Activated CD8-positive, alpha-beta T cell treated with anti-CD3 and anti-CD28 coated beads, Interleukin-2, amount 10 ng/mL, durations not matched to agents 7 days and 5 days (primary cell): ENCODE measurements around the gene CCDC9B. TPM values are rescaled to one million over a fixed set of nuclear protein-coding genes. Genes with fewer than 3 reads are reported as not detected.
A peak's percentile ranks its signal among the peaks of the same experiment; 100 is the strongest.

Experiments
- ATAC-seq: fragments of 150-1000 bp; cut with Tn5 transposase; one replicate; pipeline ENCODE4 v1.10.0; 2021; ENCODE audit warnings: moderate library complexity
- CTCF ChIA-PET: fragments of 350-600 bp; sonication (Branson Sonifier 250); formaldehyde crosslinking; loops from one replicate; lab custom pipeline; 2021; ENCODE audit warnings: antibody characterized with exemption; lab: Charles Lee
- POLR2A ChIA-PET: fragments of 350-600 bp; sonication (Branson Sonifier 250); formaldehyde crosslinking; loops from one replicate; lab custom pipeline; 2021; ENCODE audit warnings: antibody characterized with exemption; lab: Charles Lee
- DNase-seq: peaks from one replicate; pipeline ENCODE4 v3.0.0-alpha.2; 2020
- H3K27ac Mint-ChIP-seq: one replicate; pipeline ENCODE4 v1.8.0; 2021; ENCODE audit warnings: mild to moderate bottlenecking, mixed read lengths
- H3K27me3 Mint-ChIP-seq: one replicate; pipeline ENCODE4 v1.8.0; 2021; ENCODE audit warnings: low read depth, mixed read lengths
- H3K36me3 Mint-ChIP-seq: one replicate; pipeline ENCODE4 v1.8.0; 2021; ENCODE audit warnings: low read depth, mixed read lengths
- H3K4me1 Mint-ChIP-seq: one replicate; pipeline ENCODE4 v1.8.0; 2021; ENCODE audit warnings: low read depth, mixed read lengths
- H3K4me3 Mint-ChIP-seq: one replicate; pipeline ENCODE4 v1.8.0; 2021; ENCODE audit warnings: mild to moderate bottlenecking, mixed read lengths
- H3K9me3 Mint-ChIP-seq: one replicate; pipeline ENCODE4 v1.8.0; 2022; ENCODE audit warnings: mixed read lengths; ENCODE audit not compliant: insufficient read depth
- total RNA-seq, 2 experiments: library from RNA; stranded (reverse); gene quantifications; one replicate each; pipeline ENCODE4 v1.2.3, GENCODE V29; 2021

Gene CCDC9B
- total RNA-seq, 2 experiments from 2014 or later = 0.76 to 0.84 TPM

DNA sequence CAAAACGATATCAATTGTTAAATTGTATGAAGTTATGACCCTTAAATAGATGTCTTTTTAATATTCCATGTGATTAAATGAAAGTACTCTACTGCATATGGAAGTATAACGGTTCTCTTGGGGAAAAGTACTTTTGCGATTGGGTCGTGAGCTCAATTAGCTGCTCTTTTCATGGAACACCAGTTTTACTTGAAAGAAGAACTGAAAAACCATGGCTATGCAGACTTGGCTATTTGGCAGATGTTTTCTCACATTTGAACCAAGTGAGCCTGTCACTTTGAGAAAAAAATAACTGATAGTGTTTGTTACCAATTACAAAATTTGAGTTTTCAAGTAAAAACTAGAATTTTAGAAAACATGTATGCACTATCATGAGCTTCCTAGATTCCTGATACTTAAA is 23.2 kb downstream of the CCDC9B start:
- ChIA-PET CTCF (interaction anchor here (1.5 to 21.9 kb wide), 4 partner anchors 7 to 41 kb away, joined by 5 to 559 read pairs (median 242); partner anchors contain the start of genes CCDC9B and PLCB2), POLR2A (interaction anchor here (1.2 kb wide), 1 partner anchor 10 kb away, joined by 3 read pairs; the partner anchor contains the start of gene PLCB2)
- DNase-seq = no peak
- no peak overlapping the region for H3K4me3 Mint-ChIP-seq
- H3K4me1 Mint-ChIP-seq = peaks cover 23% of the 10 kb centered on the region
- H3K9me3 Mint-ChIP-seq = no peaks in the 10 kb centered on the region
- H3K27me3 Mint-ChIP-seq = peaks cover 45% of the 10 kb centered on the region
- H3K27ac Mint-ChIP-seq = no peak overlapping the region
- no peak for ATAC-seq
- H3K36me3 Mint-ChIP-seq = no peaks in the 10 kb centered on the region

- Mint-ChIP-seq H3K27me3 (peaks cover 50% of the 10 kb centered on the region), H3K4me1 (peaks cover 17% of the 10 kb centered on the region), H3K27ac (no peak overlapping the region), H3K4me3 (no peak overlapping the region), H3K36me3 (no peaks in the 10 kb centered on the region), H3K9me3 (no peaks in the 10 kb centered on the region)
- CTCF ChIA-PET = interaction anchor here (1.5 to 21.9 kb wide), 4 partner anchors 7 to 41 kb away, joined by 5 to 559 read pairs (median 242); partner anchors contain the start of genes CCDC9B and PLCB2
- ATAC-seq (no peak), DNase-seq (no peak)
- POLR2A ChIA-PET = interaction anchor here (1.2 kb wide), 1 partner anchor 9 kb away, joined by 3 read pairs; the partner anchor contains the start of gene PLCB2
Measured at GRCh38 chr15:40316931-40317330, 23.8 kb downstream of the CCDC9B start.

DNA sequence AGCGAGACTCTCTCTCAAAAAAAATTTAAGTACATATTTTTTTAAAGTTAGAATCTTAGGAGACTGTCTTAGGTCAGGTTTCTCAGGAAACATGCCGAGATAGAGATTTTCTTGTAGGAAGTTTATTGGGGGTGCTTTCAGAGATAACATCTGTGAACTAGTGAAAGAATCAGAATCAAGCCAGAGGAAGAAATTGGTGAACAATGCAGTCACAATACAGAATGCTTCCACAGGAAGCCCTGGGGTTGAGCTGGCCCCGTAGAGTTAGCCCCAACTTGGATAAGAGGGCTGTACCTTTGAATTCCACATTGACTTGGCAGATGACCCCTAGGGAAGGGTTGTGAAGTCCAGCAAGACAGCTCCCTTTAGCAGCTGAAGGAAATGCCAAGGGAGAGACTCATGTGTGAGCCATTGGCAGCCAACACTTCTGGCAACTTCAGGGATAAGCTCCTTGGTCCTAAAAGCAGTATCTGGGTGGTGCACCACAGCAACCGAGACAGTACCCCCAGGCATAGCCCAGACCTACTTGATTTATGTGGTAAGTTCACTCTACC is 25.9 kb downstream of the CCDC9B start:
- Mint-ChIP-seq H3K36me3 (no peaks in the 10 kb centered on the region), H3K9me3 (no peaks in the 10 kb centered on the region), H3K4me3 (no peak overlapping the region), H3K4me1 (peaks cover 12% of the 10 kb centered on the region), H3K27ac (no peak overlapping the region), H3K27me3 (peaks cover 56% of the 10 kb centered on the region)
- ATAC-seq (no peak), DNase-seq (no peak)
- ChIA-PET POLR2A (interaction anchor here (0.7 kb wide), 1 partner anchor 19 kb away, joined by 3 read pairs; no protein-coding TSS in a partner anchor), CTCF (interaction anchor here (1.2 to 21.9 kb wide), 5 partner anchors 10 to 39 kb away, joined by 3 to 559 read pairs (median 5); partner anchors contain the start of gene CCDC9B)

- peak; percentile 47 for DNase-seq
- ATAC-seq = no peak
- Mint-ChIP-seq H3K4me1 (peaks cover 22% of the 10 kb centered on the region), H3K36me3 (no peaks in the 10 kb centered on the region), H3K27ac (peak overlapping the region; percentile 22), H3K4me3 (no peak overlapping the region), H3K27me3 (peaks cover 54% of the 10 kb centered on the region), H3K9me3 (no peaks in the 10 kb centered on the region)
- ChIA-PET CTCF (interaction anchor here (0.8 to 21.9 kb wide), 7 partner anchors 6 to 38 kb away, joined by 3 to 559 read pairs (median 3); partner anchors contain the start of genes ANKRD63, CCDC9B and INAFM2), POLR2A (interaction anchor here (0.9 kb wide), 1 partner anchor 22 kb away, joined by 5 read pairs; no protein-coding TSS in a partner anchor)
Measured at GRCh38 chr15:40313531-40314398, 27.0 kb downstream of the CCDC9B start.

DNA sequence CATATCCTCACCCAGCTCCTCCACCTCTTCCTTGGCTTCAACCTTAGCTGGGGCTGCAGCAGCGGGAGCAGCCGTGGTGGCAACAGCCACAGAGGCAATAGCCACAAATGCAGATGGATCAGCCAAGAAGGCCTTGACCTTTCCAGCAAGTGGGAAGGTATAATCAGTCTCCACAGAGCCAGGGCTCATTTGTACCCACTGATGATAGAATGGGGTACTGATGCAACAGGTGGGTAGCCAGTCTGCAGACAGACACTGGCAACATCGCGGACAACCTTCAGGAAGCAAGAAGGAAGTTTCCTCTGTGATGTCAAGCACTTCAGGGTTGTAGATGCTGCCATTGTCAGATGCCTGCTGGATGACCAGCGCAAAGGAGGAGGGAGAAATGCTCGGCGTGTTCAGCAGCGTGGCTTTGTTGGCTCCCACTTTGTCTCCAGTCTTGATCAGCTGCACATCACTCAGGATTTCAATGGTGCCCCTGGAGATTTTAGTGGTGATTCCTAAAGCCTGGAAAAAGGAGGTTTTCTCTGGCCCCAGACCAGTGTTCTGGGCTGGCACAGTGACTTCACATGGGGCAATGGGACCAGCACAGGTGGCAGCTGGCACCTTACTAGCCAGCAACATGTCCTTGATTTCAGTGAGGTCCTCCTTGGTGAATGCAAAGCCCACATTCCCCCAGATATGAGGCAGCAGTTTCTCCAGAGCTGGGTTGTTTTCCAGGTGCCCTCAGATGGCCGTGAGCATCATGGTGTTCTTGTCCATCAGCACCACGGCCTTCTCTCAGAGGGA is 28.2 kb downstream of the CCDC9B start:
- H3K27me3 Mint-ChIP-seq = peaks cover 49% of the 10 kb centered on the region
- H3K4me1 Mint-ChIP-seq = peaks cover 27% of the 10 kb centered on the region
- H3K27ac Mint-ChIP-seq = no peak overlapping the region
- H3K9me3 Mint-ChIP-seq = no peaks in the 10 kb centered on the region
- H3K4me3 Mint-ChIP-seq = no peak overlapping the region
- ChIA-PET CTCF (interaction anchor here (0.8 to 21.9 kb wide), 7 partner anchors 7 to 86 kb away, joined by 3 to 559 read pairs (median 3); partner anchors contain the start of genes ANKRD63, CCDC9B and INAFM2), POLR2A (interaction anchor here (0.8 to 0.9 kb wide), 2 partner anchors 20 to 119 kb away, joined by 3 to 5 read pairs; no protein-coding TSS in a partner anchor)
- ATAC-seq (no peak), DNase-seq (no peak)
- no peaks in the 10 kb centered on the region for H3K36me3 Mint-ChIP-seq

DNA sequence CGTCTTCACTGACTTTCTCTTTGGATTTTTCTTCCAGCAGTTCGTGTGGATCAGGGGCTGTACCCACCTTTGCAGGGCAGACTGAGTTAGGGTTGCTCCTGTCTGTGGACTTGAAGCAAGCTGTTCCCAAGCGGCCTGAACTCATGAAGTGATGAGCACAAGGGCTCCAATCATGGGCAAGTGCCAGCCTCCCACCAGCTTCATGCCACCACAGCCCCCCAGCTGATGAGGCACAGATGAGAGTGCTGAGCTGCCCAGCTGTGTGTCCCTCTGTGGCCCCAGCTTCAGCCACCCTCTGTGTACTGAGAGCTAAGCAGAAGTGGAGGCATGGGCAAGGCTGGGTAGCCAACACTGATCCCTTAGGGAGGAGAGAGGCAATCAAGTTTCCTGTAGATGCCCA is 29.7 kb downstream of the CCDC9B start:
- H3K27ac Mint-ChIP-seq = no peak overlapping the region
- H3K4me3 Mint-ChIP-seq = no peak overlapping the region
- H3K9me3 Mint-ChIP-seq = no peaks in the 10 kb centered on the region
- CTCF ChIA-PET = interaction anchor here (1.2 to 21.9 kb wide), 8 partner anchors 9 to 93 kb away, joined by 3 to 559 read pairs (median 25); partner anchors contain the start of genes ANKRD63, CCDC9B and INAFM2
- H3K27me3 Mint-ChIP-seq = peaks cover 36% of the 10 kb centered on the region
- DNase-seq = no peak
- H3K36me3 Mint-ChIP-seq = peaks cover 7% of the 10 kb centered on the region
- H3K4me1 Mint-ChIP-seq = peaks cover 34% of the 10 kb centered on the region
- POLR2A ChIA-PET = interaction anchor here (0.9 to 3.8 kb wide), 2 partner anchors 12 to 33 kb away, joined by 3 to 21 read pairs; no protein-coding TSS in a partner anchor
- ATAC-seq = no peak

GRCh38 chr15:40310001-40310959 is 30.5 kb downstream of the CCDC9B start:
- POLR2A ChIA-PET = interaction anchor here (0.9 to 3.8 kb wide), 3 partner anchors 13 to 32 kb away, joined by 3 to 21 read pairs (median 4); no protein-coding TSS in a partner anchor

DNA sequence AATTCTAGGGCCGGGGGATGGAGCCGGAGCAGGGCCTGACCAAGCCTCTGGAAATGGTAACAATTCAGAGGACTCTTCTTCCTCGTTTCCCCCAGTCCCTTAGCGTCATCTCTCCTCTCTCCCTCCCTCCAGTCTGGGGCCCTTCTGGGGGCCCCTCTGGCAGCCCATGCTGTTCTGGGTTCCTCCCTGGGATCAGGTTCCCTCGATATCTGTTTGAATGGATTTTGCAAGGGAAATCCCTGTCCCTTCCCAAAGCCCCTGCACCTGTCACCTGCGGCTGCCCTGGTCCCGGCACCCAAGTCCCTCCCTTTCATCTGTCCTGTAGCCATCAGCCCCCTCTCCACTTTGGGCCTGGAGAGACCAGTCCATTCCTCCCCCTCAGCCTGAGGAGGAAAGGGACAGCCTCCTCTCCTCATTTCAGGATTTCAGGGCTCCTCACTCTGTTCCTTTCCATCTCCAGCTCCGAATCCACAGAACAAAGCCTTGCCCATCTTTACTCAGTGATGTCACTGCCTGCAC is 31.3 kb downstream of the CCDC9B start:
- Mint-ChIP-seq H3K27ac (peak overlapping the region; percentile 98), H3K9me3 (no peaks in the 10 kb centered on the region), H3K4me1 (peaks cover 43% of the 10 kb centered on the region), H3K36me3 (peaks cover 8% of the 10 kb centered on the region), H3K4me3 (peak overlapping the region; percentile 99), H3K27me3 (peaks cover 26% of the 10 kb centered on the region)
- CTCF ChIA-PET = interaction anchor here (0.7 to 21.9 kb wide), 32 partner anchors 8 to 421 kb away, joined by 3 to 559 read pairs (median 4); partner anchors contain the start of genes ANKRD63, BUB1B, CCDC9B and INAFM2
- ATAC-seq (no peak), DNase-seq (no peak)
- POLR2A ChIA-PET = interaction anchor here (0.8 to 3.8 kb wide), 5 partner anchors 14 to 680 kb away, joined by 3 to 21 read pairs (median 4); partner anchors contain the start of genes CHST14 and INAFM2

More at GRCh38 chr15:40310001-40310959, 30.5 kb downstream of the CCDC9B start:
- CTCF ChIA-PET = interaction anchor here (0.7 to 21.9 kb wide), 32 partner anchors 9 to 422 kb away, joined by 3 to 559 read pairs (median 4); partner anchors contain the start of genes ANKRD63, BUB1B, CCDC9B and INAFM2
- H3K9me3 Mint-ChIP-seq = no peaks in the 10 kb centered on the region
- peaks cover 31% of the 10 kb centered on the region for H3K27me3 Mint-ChIP-seq
- peaks cover 7% of the 10 kb centered on the region for H3K36me3 Mint-ChIP-seq
- peaks cover 39% of the 10 kb centered on the region for H3K4me1 Mint-ChIP-seq
- ATAC-seq (no peak), DNase-seq (peak; percentile 76)
- H3K4me3 Mint-ChIP-seq = peak overlapping the region; percentile 99
- peak overlapping the region; percentile 98 for H3K27ac Mint-ChIP-seq

DNA sequence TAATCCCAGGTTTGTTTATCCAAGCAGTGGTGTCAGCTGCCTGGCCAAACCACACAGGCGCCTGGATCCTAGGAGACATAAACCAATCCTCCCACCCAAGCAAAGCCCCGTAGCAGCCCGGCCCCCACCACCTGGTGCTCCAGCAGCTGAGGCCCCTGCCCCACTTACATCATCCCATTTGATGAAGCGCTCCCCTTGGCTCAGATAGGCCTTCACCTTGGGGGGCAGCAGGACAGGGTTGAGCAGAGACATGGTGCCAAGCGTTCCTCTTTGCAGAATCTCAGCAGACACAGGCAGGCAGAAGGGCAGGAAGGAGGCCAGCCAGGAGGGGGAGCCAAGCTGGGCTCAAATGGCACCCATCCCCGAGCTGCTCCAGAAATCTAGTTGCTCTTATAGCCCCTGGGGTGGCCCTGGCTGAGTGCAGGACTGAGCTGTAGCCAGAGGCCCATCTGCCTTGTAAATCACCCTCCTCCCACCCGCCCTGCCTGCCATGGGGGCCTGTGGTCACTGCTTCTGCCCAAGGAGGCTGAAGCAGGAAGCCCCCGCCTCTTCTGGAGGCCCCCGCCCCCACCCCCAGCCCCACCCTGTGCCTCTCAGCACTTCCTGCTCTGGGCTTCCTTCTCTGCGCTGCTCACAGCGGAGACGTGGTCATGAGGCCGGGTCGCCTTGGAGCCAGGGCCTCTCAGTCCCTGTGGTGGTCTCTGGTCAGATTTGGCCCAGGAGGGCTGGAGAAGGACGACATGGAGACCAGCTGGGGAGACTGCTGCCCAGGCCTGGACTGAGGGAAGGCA is 33.1 kb downstream of the CCDC9B start, which contains the start of gene PLCB2:
Gene PLCB2, minus strand, starts transcription at position 515 of the 791 bp plus-strand sequence. Its CDS starts 263 bp downstream, at position 252.
- DNase-seq (peak; percentile 82), ATAC-seq (peak; percentile 81)
- Mint-ChIP-seq H3K27ac (peak within 1 kb of the TSS; percentile 98), H3K4me1 (peaks cover 38% of the 10 kb centered on the region), H3K27me3 (peaks cover 13% of the 10 kb centered on the region), H3K36me3 (peaks cover 25% of the 10 kb centered on the region), H3K9me3 (no peaks in the 10 kb centered on the region), H3K4me3 (peak within 1 kb of the TSS; percentile 99)
- ChIA-PET CTCF (interaction anchor here (0.7 to 21.9 kb wide), 34 partner anchors 10 to 259 kb away, joined by 3 to 559 read pairs (median 4); partner anchors contain the start of genes ANKRD63, BMF, CCDC9B and DISP2), POLR2A (interaction anchor here (0.5 to 3.8 kb wide), 19 partner anchors 10 to 676 kb away, joined by 3 to 21 read pairs (median 5); partner anchors contain the start of genes ANKRD63, BAHD1 and INAFM2)
